Measurements from ENCODE around the gene FGF3. TPM values are rescaled to one million over a fixed set of nuclear protein-coding genes. Genes with fewer than 3 reads are reported as not detected.

FGF3 gene
- polyA plus RNA-seq, 2 donors, result not detected

DNA sequence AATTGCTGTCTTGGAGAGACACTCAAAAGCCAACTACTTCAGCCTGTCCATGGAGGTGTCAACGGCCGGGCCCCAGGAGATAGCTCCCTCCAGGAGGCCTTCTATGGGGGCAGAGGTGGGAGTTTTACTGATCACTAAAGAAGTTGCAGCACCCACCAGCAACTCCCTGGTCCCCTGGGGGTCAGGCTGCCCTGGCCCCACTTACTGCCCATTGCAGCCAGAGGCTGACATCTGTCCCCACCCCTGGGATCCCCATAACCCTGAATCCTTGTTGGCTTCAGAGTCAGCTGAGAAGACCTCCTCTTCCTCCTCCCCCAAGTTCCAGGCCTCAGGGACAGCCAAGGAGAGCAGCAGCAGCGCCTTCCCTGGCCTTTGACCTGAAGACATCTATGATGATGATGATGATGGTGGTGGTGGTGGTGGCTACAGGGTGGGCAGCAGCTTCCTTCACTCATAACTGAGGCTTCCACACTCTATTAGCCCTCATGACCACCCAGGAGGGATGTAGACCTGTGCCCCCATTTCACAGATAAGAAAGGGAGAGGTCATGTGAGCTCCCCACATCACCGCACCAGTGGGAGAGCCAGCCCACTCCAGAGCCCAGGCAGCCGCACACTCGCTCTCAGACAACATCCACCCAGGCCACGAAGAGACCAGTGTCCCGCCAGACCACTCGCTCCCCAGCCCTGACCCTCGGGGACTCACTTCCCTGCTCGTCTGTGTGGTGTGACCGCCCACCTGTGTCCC lies 43.8 kb upstream of the FGF3 start:
- H3K27me3 ChIP-seq (ENCODE audit: control insufficient read depth in 1 of 2, insufficient read depth in 2 of 2, low read length in 2 of 2), result no peaks in the 10 kb centered on the region
- 86 to 90% methylated on average over 12 of the region's 12 CpGs for WGBS, 2 donors

GRCh38 chr11:69862331-69862771 lies 43.1 kb upstream of the FGF3 start:
- Histone ChIP-seq H3K27ac (ENCODE audit: low read depth in 2 of 2, low read length in 1 of 2) (no peak overlapping the region), H3K4me1 (ENCODE audit: control insufficient read depth in 2 of 2, insufficient read depth in 2 of 2, low read length in 1 of 2) (no peaks in the 10 kb centered on the region), H3K27me3 (ENCODE audit: control insufficient read depth in 1 of 2, insufficient read depth in 2 of 2, low read length in 2 of 2) (no peaks in the 10 kb centered on the region), H3K4me3 (ENCODE audit: low read depth in 1 of 2, low read length in 2 of 2) (no peak overlapping the region), H3K9me3 (ENCODE audit: control insufficient read depth in 2 of 2, insufficient read depth in 1 of 2, low read depth in 1 of 2, low read length in 1 of 2) (no peaks in the 10 kb centered on the region), H3K36me3 (ENCODE audit: control insufficient read depth in 2 of 2, insufficient read depth in 2 of 2, low read length in 1 of 2) (no peaks in the 10 kb centered on the region)
- WGBS, 2 donors, result 63% methylated on average over 19 of the region's 19 CpGs

More for the DNA sequence above, 43.8 kb upstream of the FGF3 start:
- Histone ChIP-seq H3K27ac (ENCODE audit: low read depth in 2 of 2, low read length in 1 of 2) (no peak overlapping the region), H3K36me3 (ENCODE audit: control insufficient read depth in 2 of 2, insufficient read depth in 2 of 2, low read length in 1 of 2) (no peaks in the 10 kb centered on the region), H3K4me1 (ENCODE audit: control insufficient read depth in 2 of 2, insufficient read depth in 2 of 2, low read length in 1 of 2) (no peaks in the 10 kb centered on the region), H3K9me3 (ENCODE audit: control insufficient read depth in 2 of 2, insufficient read depth in 1 of 2, low read depth in 1 of 2, low read length in 1 of 2) (no peaks in the 10 kb centered on the region), H3K4me3 (ENCODE audit: low read depth in 1 of 2, low read length in 2 of 2) (no peak overlapping the region)

GRCh38 chr11:69861901-69862300 lies 42.7 kb upstream of the FGF3 start:
- 80 to 82% methylated on average over 7 of the region's 7 CpGs for WGBS, 2 donors
- Histone ChIP-seq H3K4me1 (ENCODE audit: control insufficient read depth in 2 of 2, insufficient read depth in 2 of 2, low read length in 1 of 2) (no peaks in the 10 kb centered on the region), H3K27ac (ENCODE audit: low read depth in 2 of 2, low read length in 1 of 2) (no peak overlapping the region), H3K9me3 (ENCODE audit: control insufficient read depth in 2 of 2, insufficient read depth in 1 of 2, low read depth in 1 of 2, low read length in 1 of 2) (no peaks in the 10 kb centered on the region), H3K4me3 (ENCODE audit: low read depth in 1 of 2, low read length in 2 of 2) (no peak overlapping the region), H3K36me3 (ENCODE audit: control insufficient read depth in 2 of 2, insufficient read depth in 2 of 2, low read length in 1 of 2) (no peaks in the 10 kb centered on the region), H3K27me3 (ENCODE audit: control insufficient read depth in 1 of 2, insufficient read depth in 2 of 2, low read length in 2 of 2) (no peaks in the 10 kb centered on the region)

DNA sequence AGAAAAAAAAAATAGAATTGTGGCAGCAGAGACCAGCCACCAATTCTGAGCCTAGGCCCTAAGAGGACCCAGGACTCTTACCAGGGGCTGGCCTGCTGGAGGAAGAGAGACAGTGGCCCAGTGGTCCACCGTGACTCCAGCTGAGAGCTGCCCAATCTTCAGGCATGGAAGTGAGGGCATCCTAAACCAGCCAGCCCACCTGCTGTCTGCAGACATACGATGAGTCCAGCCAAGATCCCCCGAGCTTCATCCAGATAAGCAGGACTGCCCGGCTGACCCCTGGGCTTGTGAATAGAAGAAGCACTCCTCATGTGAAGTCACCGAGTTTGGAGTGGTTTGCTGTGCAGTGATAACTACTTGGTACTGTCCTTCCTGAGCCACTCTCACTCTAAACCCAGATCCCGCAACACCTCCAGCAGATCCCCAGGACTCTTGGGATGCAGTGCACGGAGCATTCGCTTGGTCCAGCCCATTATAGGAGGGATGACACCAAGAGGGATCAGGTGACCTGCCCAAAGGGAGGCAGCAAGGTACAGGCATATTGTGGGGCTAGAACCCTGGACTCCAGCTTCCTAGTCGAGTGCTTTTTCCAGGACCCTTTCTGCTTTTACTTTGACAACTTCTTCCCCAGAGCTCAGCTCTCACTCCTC lies 41.7 kb upstream of the FGF3 start:
- no peak overlapping the region for H3K4me3 ChIP-seq (ENCODE audit: low read depth in 1 of 2, low read length in 2 of 2)
- no peaks in the 10 kb centered on the region for H3K36me3 ChIP-seq (ENCODE audit: control insufficient read depth in 2 of 2, insufficient read depth in 2 of 2, low read length in 1 of 2)
- WGBS, 2 donors, result 73 to 80% methylated on average over 9 of the region's 9 CpGs
- no peaks in the 10 kb centered on the region for H3K4me1 ChIP-seq (ENCODE audit: control insufficient read depth in 2 of 2, insufficient read depth in 2 of 2, low read length in 1 of 2)
- no peak overlapping the region for H3K27ac ChIP-seq (ENCODE audit: low read depth in 2 of 2, low read length in 1 of 2)
- H3K9me3 ChIP-seq (ENCODE audit: control insufficient read depth in 2 of 2, insufficient read depth in 1 of 2, low read depth in 1 of 2, low read length in 1 of 2), result no peaks in the 10 kb centered on the region
- no peaks in the 10 kb centered on the region for H3K27me3 ChIP-seq (ENCODE audit: control insufficient read depth in 1 of 2, insufficient read depth in 2 of 2, low read length in 2 of 2)

GRCh38 chr11:69860244-69860643 lies 41.0 kb upstream of the FGF3 start:
- Histone ChIP-seq H3K27me3 (ENCODE audit: control insufficient read depth in 1 of 2, insufficient read depth in 2 of 2, low read length in 2 of 2) (no peaks in the 10 kb centered on the region), H3K36me3 (ENCODE audit: control insufficient read depth in 2 of 2, insufficient read depth in 2 of 2, low read length in 1 of 2) (no peaks in the 10 kb centered on the region), H3K4me3 (ENCODE audit: low read depth in 1 of 2, low read length in 2 of 2) (no peak overlapping the region), H3K27ac (ENCODE audit: low read depth in 2 of 2, low read length in 1 of 2) (no peak overlapping the region), H3K9me3 (ENCODE audit: control insufficient read depth in 2 of 2, insufficient read depth in 1 of 2, low read depth in 1 of 2, low read length in 1 of 2) (no peaks in the 10 kb centered on the region), H3K4me1 (ENCODE audit: control insufficient read depth in 2 of 2, insufficient read depth in 2 of 2, low read length in 1 of 2) (no peaks in the 10 kb centered on the region)
- 60 to 67% methylated on average over 5 of the region's 5 CpGs for WGBS, 2 donors

- Histone ChIP-seq H3K4me1 (ENCODE audit: control insufficient read depth in 2 of 2, insufficient read depth in 2 of 2, low read length in 1 of 2) (no peaks in the 10 kb centered on the region), H3K27ac (ENCODE audit: low read depth in 2 of 2, low read length in 1 of 2) (no peak overlapping the region), H3K36me3 (ENCODE audit: control insufficient read depth in 2 of 2, insufficient read depth in 2 of 2, low read length in 1 of 2) (no peaks in the 10 kb centered on the region), H3K27me3 (ENCODE audit: control insufficient read depth in 1 of 2, insufficient read depth in 2 of 2, low read length in 2 of 2) (no peaks in the 10 kb centered on the region), H3K9me3 (ENCODE audit: control insufficient read depth in 2 of 2, insufficient read depth in 1 of 2, low read depth in 1 of 2, low read length in 1 of 2) (no peaks in the 10 kb centered on the region), H3K4me3 (ENCODE audit: low read depth in 1 of 2, low read length in 2 of 2) (no peak overlapping the region)
- 84 to 87% methylated on average over 12 of the region's 12 CpGs for whole genome bisulfite sequencing, 2 donors
Measured at GRCh38 chr11:69859275-69859934, 40.2 kb upstream of the FGF3 start.

DNA sequence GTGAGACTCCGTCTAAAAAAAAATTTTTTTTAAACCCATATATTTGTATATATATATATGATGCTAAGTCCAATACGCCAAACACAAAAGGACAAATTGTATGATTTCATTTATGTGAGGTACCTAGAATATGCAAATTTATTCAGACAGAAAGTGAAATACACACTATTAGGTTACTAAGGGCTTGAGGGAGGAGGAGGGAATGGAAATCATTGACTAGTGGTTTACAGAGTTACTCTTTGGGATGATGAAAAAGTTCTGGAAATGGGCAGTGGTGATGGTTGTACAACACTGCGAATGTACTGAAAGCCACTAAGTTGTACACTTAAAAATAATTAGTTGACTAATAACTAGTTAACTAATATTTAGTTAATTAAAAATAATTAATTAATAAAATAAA lies 36.2 kb upstream of the FGF3 start:
- H3K4me1 ChIP-seq (ENCODE audit: control insufficient read depth in 2 of 2, insufficient read depth in 2 of 2, low read length in 1 of 2), result no peaks in the 10 kb centered on the region
- H3K27me3 ChIP-seq (ENCODE audit: control insufficient read depth in 1 of 2, insufficient read depth in 2 of 2, low read length in 2 of 2), result peaks cover 2 to 4% of the 10 kb centered on the region in 2 donors
- H3K4me3 ChIP-seq (ENCODE audit: low read depth in 1 of 2, low read length in 2 of 2), result no peak overlapping the region
- H3K36me3 ChIP-seq (ENCODE audit: control insufficient read depth in 2 of 2, insufficient read depth in 2 of 2, low read length in 1 of 2), result no peaks in the 10 kb centered on the region
- 91 to 93% methylated on average over 3 of the region's 3 CpGs for WGBS, 2 donors
- no peak overlapping the region for H3K27ac ChIP-seq (ENCODE audit: low read depth in 2 of 2, low read length in 1 of 2)
- peaks cover 0 to 3% of the 10 kb centered on the region in 2 donors for H3K9me3 ChIP-seq (ENCODE audit: control insufficient read depth in 2 of 2, insufficient read depth in 1 of 2, low read depth in 1 of 2, low read length in 1 of 2)

- WGBS, 2 donors, result 87 to 90% methylated on average over 2 of the region's 2 CpGs
Measured at GRCh38 chr11:69854713-69855112, 35.5 kb upstream of the FGF3 start.

DNA sequence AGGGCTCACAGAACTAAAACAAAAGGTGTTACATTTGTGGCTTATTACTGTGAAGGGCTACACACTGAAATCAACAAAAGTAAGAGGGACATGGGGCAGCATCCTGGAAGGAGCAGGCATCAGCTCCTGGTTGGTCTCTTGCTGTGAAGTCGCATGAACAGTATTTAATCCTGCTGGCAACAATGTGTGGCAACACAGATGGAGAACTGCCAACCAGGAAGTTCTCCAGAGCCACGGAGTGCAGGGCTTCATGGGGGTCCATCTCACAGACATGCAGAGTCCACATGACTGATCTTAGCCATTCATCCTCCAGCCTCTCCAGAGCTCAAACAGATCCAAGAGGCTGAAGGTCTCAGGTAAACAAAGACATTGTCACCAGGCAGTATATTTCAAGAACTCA lies 32.8 kb upstream of the FGF3 start:
- Histone ChIP-seq H3K36me3 (ENCODE audit: control insufficient read depth in 2 of 2, insufficient read depth in 2 of 2, low read length in 1 of 2) (no peaks in the 10 kb centered on the region), H3K27me3 (ENCODE audit: control insufficient read depth in 1 of 2, insufficient read depth in 2 of 2, low read length in 2 of 2) (peaks cover 2 to 4% of the 10 kb centered on the region in 2 donors), H3K4me3 (ENCODE audit: low read depth in 1 of 2, low read length in 2 of 2) (no peak overlapping the region), H3K4me1 (ENCODE audit: control insufficient read depth in 2 of 2, insufficient read depth in 2 of 2, low read length in 1 of 2) (no peaks in the 10 kb centered on the region), H3K27ac (ENCODE audit: low read depth in 2 of 2, low read length in 1 of 2) (no peak overlapping the region), H3K9me3 (ENCODE audit: control insufficient read depth in 2 of 2, insufficient read depth in 1 of 2, low read depth in 1 of 2, low read length in 1 of 2) (peaks cover 0 to 3% of the 10 kb centered on the region in 2 donors)
- 25 to 38% methylated on average over 2 of the region's 2 CpGs for WGBS, 2 donors

More at GRCh38 chr11:69854713-69855112, 35.5 kb upstream of the FGF3 start:
- no peaks in the 10 kb centered on the region for H3K4me1 ChIP-seq (ENCODE audit: control insufficient read depth in 2 of 2, insufficient read depth in 2 of 2, low read length in 1 of 2)
- H3K27me3 ChIP-seq (ENCODE audit: control insufficient read depth in 1 of 2, insufficient read depth in 2 of 2, low read length in 2 of 2), result peaks cover 2 to 4% of the 10 kb centered on the region in 2 donors
- no peak overlapping the region for H3K27ac ChIP-seq (ENCODE audit: low read depth in 2 of 2, low read length in 1 of 2)
- peaks cover 0 to 3% of the 10 kb centered on the region in 2 donors for H3K9me3 ChIP-seq (ENCODE audit: control insufficient read depth in 2 of 2, insufficient read depth in 1 of 2, low read depth in 1 of 2, low read length in 1 of 2)
- H3K36me3 ChIP-seq (ENCODE audit: control insufficient read depth in 2 of 2, insufficient read depth in 2 of 2, low read length in 1 of 2), result no peaks in the 10 kb centered on the region
- H3K4me3 ChIP-seq (ENCODE audit: low read depth in 1 of 2, low read length in 2 of 2), result no peak overlapping the region
